Measurements from ENCODE around the gene SCAPER. TPM values are rescaled to one million over a fixed set of nuclear protein-coding genes. Genes with fewer than 3 reads are reported as not detected.

Gene SCAPER
- total and polyA plus RNA-seq, 2 of the 4 experiments (the other 2 are of a cell fraction), result 2.9 to 9.7 TPM

GRCh38 chr15:76342382-76343201 lies 562.5 kb downstream of the SCAPER start:
- H3K9me3 ChIP-seq (ENCODE audit: control insufficient read depth, insufficient read depth, low read length), result peaks cover 12% of the 10 kb centered on the region; the same call in 1 of the 2 replicates
- no peak overlapping the region for H2AK9ac ChIP-seq (replicated peaks; ENCODE audit: low read depth, low read length, poor library complexity)
- H4K5ac ChIP-seq (ENCODE audit: low read depth, low read length), result no peak overlapping the region
- dilution Hi-C loops (cut with HindIII; ENCODE audit: low sequenced_read_pairs, unreplicated experiment) (no loop called here), intact Hi-C loops (cut with micrococcal nuclease) (loop anchor here (10.0 kb wide), 1 partner anchor 232 kb away; no protein-coding TSS in a partner anchor), in situ Hi-C loops (cut with MboI; ENCODE audit: low sequenced_read_pairs) (no loop called here)
- 40% methylated on average over 29 of the region's 87 CpGs; no CpG with 5 or more reads in 1 of the 2 experiments for WGBS, 2 experiments (ENCODE audit: extremely low coverage in 2 of 2, insufficient read length in 1 of 2)
- H2BK120ac ChIP-seq (ENCODE audit: low read depth, low read length), result no peak overlapping the region
- H3K4me2 ChIP-seq (ENCODE audit: low read depth, low read length), result no peak overlapping the region
- H2AK5ac ChIP-seq (ENCODE audit: low read depth, low read length), result no peak overlapping the region
- no peak overlapping the region for H2BK5ac ChIP-seq (ENCODE audit: low read depth, low read length, poor library complexity, severe bottlenecking)
- H3K79me1 ChIP-seq (ENCODE audit: low read depth in 1 of 2, low read length in 2 of 2), result peaks cover 3 to 12% of the 10 kb centered on the region in 2 experiments; a peak in 3 of 4 replicates
- H4K20me1 ChIP-seq (ENCODE audit: insufficient read depth, low read length), result peaks cover 18% of the 10 kb centered on the region
- no peak overlapping the region for H3K56ac ChIP-seq (ENCODE audit: extremely low read depth, insufficient read depth, low read length)
- BruUV-seq (replicated peaks), result no TSS peak
- H3K23ac ChIP-seq (ENCODE audit: low read depth, low read length), result no peak overlapping the region; the same call in 1 of the 2 replicates
- ATAC-seq (ENCODE audit: low read depth), result no peak
- ChIA-PET CTCF (no interaction called here), POLR2A (ENCODE audit: unreplicated experiment) (no interaction called here)
- H2AFZ ChIP-seq (replicated peaks; ENCODE audit: low read length, poor library complexity), result no peak overlapping the region
- H3K4me3 ChIP-seq (ENCODE audit: insufficient read depth, low read depth, low read length), result no peak overlapping the region
- no peaks in the 10 kb centered on the region; the same call in 1 of the 2 replicates for H3K9me1 ChIP-seq (ENCODE audit: insufficient read depth, low read length)
- H3K9ac ChIP-seq (ENCODE audit: low read depth, low read length), result no peak overlapping the region
- peaks cover 36% of the 10 kb centered on the region for H3K27me3 ChIP-seq (ENCODE audit: control insufficient read depth, insufficient read depth, low read length)
- no peak overlapping the region for H2BK15ac ChIP-seq (ENCODE audit: low read depth, low read length)
- no peak overlapping the region for H3K4ac ChIP-seq (ENCODE audit: low read depth, low read length)
- no peak overlapping the region for H3K27ac ChIP-seq (ENCODE audit: insufficient read depth, low read length)
- no peak overlapping the region for H2BK20ac ChIP-seq (ENCODE audit: low read depth, low read length)
- no peak overlapping the region for H4K8ac ChIP-seq (ENCODE audit: low read depth in 2 of 2, low read length in 2 of 2)
- peaks cover 9% of the 10 kb centered on the region for H3K4me1 ChIP-seq (ENCODE audit: control insufficient read depth, insufficient read depth, low read length)
- no peak overlapping the region for H3K18ac ChIP-seq (ENCODE audit: low read depth, low read length)
- H3K36me3 ChIP-seq (ENCODE audit: control insufficient read depth, insufficient read depth, low read length), result peaks cover 23% of the 10 kb centered on the region
- no peak for DNase-seq
- H3K14ac ChIP-seq (replicated peaks; ENCODE audit: low read depth, low read length), result no peak overlapping the region
- no peak overlapping the region for H4K91ac ChIP-seq (ENCODE audit: insufficient read depth, low read depth, low read length)
- no peak for TF ChIP-seq RCOR1 (IDR thresholded peaks at IDR 0.05; ENCODE audit: insufficient replicate concordance, low read length)
- no peak for TF ChIP-seq MAFK (IDR thresholded peaks at IDR 0.05; ENCODE audit: low read depth, low read length)
- TF ChIP-seq CTCF (conservative IDR thresholded peaks at IDR 0.05; ENCODE audit: low read depth, low read length), result no peak
- no peak for TF ChIP-seq SMC3 (IDR thresholded peaks at IDR 0.05; ENCODE audit: low read depth, low read length)
- no peak for TF ChIP-seq POLR2A (IDR thresholded peaks at IDR 0.05; ENCODE audit: low read depth, low read length)
- no peak for TF ChIP-seq BHLHE40 (IDR thresholded peaks at IDR 0.05; ENCODE audit: low read depth, low read length)
- no peak for TF ChIP-seq FOS (IDR thresholded peaks at IDR 0.05; ENCODE audit: low read depth, low read length)
- no peak for TF ChIP-seq MAZ (IDR thresholded peaks at IDR 0.05; ENCODE audit: borderline replicate concordance, low read depth, low read length)
- no peak for TF ChIP-seq NFE2L2 (IDR thresholded peaks at IDR 0.05; ENCODE audit: low read depth, low read length)
- no peak for TF ChIP-seq ELK1 (IDR thresholded peaks at IDR 0.05; ENCODE audit: borderline replicate concordance, low read depth, low read length)
- TF ChIP-seq CHD1 (IDR thresholded peaks at IDR 0.05; ENCODE audit: low read depth, low read length), result no peak
- no peak for TF ChIP-seq USF2 (IDR thresholded peaks at IDR 0.05; ENCODE audit: low read depth, low read length)
- no peak for TF ChIP-seq RAD21 (IDR thresholded peaks at IDR 0.05; ENCODE audit: low read length)
- TF ChIP-seq CEBPB (IDR thresholded peaks at IDR 0.05; ENCODE audit: low read depth, low read length), result no peak
- no peak for TF ChIP-seq MXI1 (IDR thresholded peaks at IDR 0.05; ENCODE audit: borderline replicate concordance, low read depth, low read length)
